GM23248 (cell line): Measurements from ENCODE around the gene TXNL4A.

Source experiments
- EZH2 ChIP-seq: fragments of 200-600 bp; sonication (generic); IDR thresholded peaks from 2 replicates; pipeline ENCODE4 v1.6.1; 2018; ENCODE audit warnings: antibody characterized with exemption, mild to moderate bottlenecking; ENCODE audit not compliant: insufficient read depth, poor library complexity, severe bottlenecking
- EZH2phosphoT487 ChIP-seq: fragments of 200-600 bp; sonication (generic); IDR thresholded peaks from 2 replicates; pipeline ENCODE4 v1.6.1; 2018; ENCODE audit warnings: antibody characterized with exemption, moderate library complexity, mild to moderate bottlenecking, low read depth; ENCODE audit not compliant: insufficient read depth

GRCh38 chr18:79945118-79946042, 43.0 kb downstream of the TXNL4A start:
- TF ChIP-seq EZH2phosphoT487 (no peak), EZH2 (no peak)
